GM08714 (cell line): ENCODE data around the gene SKAP2.

ENCODE experiments used
- H3K4me3 ChIP-seq: fragments of 200-500 bp; sonication (Bioruptor generic); 2 replicates; pipeline ENCODE4 v1.5.1; 2014; ENCODE audit warnings: mild to moderate bottlenecking, low read length, inconsistent platforms
- ZNF274 ChIP-seq: IDR thresholded peaks from 2 replicates; pipeline ENCODE4 v1.6.1; 2012; ENCODE audit warnings: mild to moderate bottlenecking, low read depth, low read length

Gene SKAP2

GRCh38 chr7:26864309-26865093 is at the start of gene SKAP2:
SKAP2 (minus strand) TSS chr7:26864590; CDS start chr7:26864429, 161 bp downstream.
- H3K4me3 ChIP-seq: peak within 1 kb of the TSS; percentile 86
- no peak for TF ChIP-seq ZNF274

GRCh38 chr7:26912933-26913536 is 48.6 kb upstream of the SKAP2 start:
- no peak overlapping the region for H3K4me3 ChIP-seq
- no peak for TF ChIP-seq ZNF274

GRCh38 chr7:26912338-26912737 is 47.9 kb upstream of the SKAP2 start:
- TF ChIP-seq ZNF274: no peak
- H3K4me3 ChIP-seq: no peak overlapping the region

- no peak for TF ChIP-seq ZNF274
- H3K4me3 ChIP-seq: no peak overlapping the region
These were observed 45.8 kb upstream of the SKAP2 start for GRCh38 chr7:26910221-26910620.

- no peak for TF ChIP-seq ZNF274
These were observed 35.9 kb upstream of the SKAP2 start for GRCh38 chr7:26900251-26900650.

GRCh38 chr7:26899519-26899918 is 35.1 kb upstream of the SKAP2 start:
- no peak overlapping the region for H3K4me3 ChIP-seq
- no peak for TF ChIP-seq ZNF274

More at GRCh38 chr7:26900251-26900650, 35.9 kb upstream of the SKAP2 start:
- no peak overlapping the region for H3K4me3 ChIP-seq

- TF ChIP-seq ZNF274: no peak
- H3K4me3 ChIP-seq: no peak overlapping the region
These were observed 34.5 kb upstream of the SKAP2 start for GRCh38 chr7:26898891-26899290.

GRCh38 chr7:26897928-26898327 is 33.5 kb upstream of the SKAP2 start:
- TF ChIP-seq ZNF274: no peak
- H3K4me3 ChIP-seq: no peak overlapping the region

GRCh38 chr7:26891400-26892350 is 27.3 kb upstream of the SKAP2 start:
- H3K4me3 ChIP-seq: no peak overlapping the region
- no peak for TF ChIP-seq ZNF274

- no peak overlapping the region for H3K4me3 ChIP-seq
- no peak for TF ChIP-seq ZNF274
These were observed 16.5 kb upstream of the SKAP2 start for GRCh38 chr7:26880852-26881251.

GRCh38 chr7:26879671-26880070 is 15.3 kb upstream of the SKAP2 start:
- TF ChIP-seq ZNF274: no peak
- no peak overlapping the region for H3K4me3 ChIP-seq

- H3K4me3 ChIP-seq: no peak overlapping the region
- no peak for TF ChIP-seq ZNF274
These were observed 4.6 kb upstream of the SKAP2 start for GRCh38 chr7:26868841-26869495.

GRCh38 chr7:26865094-26865388 is 651 bp upstream of the SKAP2 start:
- peak overlapping the region; percentile 77 for H3K4me3 ChIP-seq
- TF ChIP-seq ZNF274: no peak
